GM19035 (cell line): Measurements from ENCODE around the gene DHCR24.

ENCODE experiments used
- ATAC-seq: cut with Tn5 transposase; IDR thresholded peaks from one replicate; pipeline ENCODE4 v1.9.1; 2021; ENCODE audit not compliant: unreplicated experiment

The DHCR24 gene

DNA sequence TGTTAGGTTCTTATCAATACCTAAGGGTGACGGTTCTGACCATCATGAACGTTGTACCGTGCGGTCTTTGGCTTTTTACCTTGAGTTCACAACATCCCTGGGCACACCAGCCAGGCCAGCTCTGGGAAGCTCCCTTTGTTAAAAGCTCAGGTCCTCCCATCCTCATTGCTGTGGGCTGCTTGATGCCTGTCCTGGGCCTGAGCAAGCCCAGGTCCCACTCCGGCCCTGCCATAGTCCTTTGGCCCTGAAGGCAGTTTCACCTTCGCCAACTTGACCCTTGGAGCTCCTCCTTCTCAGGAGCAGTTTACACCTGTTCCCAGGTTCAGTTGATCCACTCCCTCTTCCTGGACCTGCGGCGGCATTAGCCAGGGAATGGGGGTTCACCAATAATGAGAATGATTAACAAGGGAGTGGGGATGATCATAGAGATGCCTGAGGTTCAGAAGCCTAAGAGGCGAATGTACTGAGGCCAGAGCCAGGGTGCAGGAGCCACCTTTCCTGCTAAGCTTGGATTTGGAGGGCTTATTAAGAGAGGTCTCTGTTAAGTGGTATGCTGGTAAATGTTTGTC is 40.2 kb downstream of the DHCR24 start:
- no peak for ATAC-seq

DNA sequence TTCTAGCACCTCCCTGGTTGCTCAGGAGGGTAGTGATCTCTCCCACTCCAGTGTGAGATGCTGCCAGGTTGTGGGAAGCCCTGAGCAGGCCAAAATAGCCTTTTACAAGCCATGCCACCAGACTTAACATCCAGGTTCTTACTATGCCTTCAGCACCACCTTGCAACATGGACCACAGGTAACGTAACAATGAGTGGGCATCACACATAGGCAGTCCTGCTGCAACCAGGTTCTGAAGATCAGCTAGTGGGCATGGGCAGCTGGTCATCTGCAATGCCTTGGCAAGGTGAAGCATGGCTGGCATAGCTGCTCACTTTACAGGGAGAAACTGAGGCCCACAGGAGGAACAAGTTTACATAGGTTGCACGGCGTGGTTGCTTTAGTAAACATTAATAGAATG is 40.7 kb downstream of the DHCR24 start:
- no peak for ATAC-seq

DNA sequence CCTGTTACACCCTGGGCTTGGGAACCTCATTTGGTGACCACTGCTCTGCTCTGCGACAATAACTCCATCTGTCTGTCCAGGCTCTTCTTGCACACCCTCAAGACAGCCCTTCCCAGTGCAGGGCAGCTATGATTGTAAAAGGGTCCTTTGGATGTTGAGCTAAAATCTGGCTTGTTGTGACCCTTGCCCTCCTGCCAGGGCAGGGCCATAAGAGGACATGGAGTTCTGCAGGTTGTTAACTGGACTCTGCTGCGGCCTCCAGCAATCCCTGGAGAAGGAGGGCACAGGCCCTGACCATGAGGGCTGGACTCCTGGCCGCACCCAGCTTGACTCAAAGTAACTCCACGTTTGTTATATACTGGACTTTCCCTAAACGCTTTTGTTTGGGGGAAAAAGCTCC is 41.2 kb downstream of the DHCR24 start:
- no peak for ATAC-seq

DNA sequence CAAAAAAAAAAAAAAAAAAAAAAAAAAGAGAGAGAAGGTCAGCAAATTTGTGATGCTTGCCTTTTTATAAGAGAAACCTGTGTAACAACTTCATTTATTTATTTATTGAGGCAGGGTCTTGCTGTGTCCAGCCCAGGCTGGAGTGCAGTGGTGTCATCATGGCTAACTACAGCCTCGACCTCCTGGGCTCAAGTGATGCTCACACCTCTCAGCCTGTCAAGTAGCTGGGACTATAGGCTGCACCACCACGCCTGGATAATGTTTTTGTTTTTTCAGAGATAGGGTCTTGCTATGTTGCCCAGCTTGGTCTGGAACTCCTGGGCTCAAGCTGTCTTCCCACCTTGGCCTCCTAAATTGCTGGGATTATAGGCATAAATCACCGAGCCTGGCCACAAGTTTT is 42.4 kb downstream of the DHCR24 start:
- no peak for ATAC-seq

DNA sequence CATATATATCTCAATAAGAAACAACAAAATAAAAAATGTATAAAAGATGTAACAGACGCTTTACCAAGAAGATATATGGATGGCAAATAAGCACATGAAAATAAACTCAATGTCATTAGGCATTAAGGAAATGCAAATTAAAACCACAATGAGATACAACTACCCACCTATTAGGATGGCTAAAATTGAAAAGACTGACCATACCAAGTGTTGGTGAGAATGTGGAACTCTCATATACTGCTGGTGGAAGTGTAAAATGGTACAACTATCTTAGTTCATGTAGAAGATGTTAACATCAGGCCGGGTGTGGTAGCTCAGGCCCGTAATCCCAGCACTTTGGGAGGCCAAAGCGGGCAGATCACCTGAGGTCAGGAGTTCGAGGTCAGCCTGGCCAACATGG is 43.5 kb downstream of the DHCR24 start:
- ATAC-seq, result no peak

DNA sequence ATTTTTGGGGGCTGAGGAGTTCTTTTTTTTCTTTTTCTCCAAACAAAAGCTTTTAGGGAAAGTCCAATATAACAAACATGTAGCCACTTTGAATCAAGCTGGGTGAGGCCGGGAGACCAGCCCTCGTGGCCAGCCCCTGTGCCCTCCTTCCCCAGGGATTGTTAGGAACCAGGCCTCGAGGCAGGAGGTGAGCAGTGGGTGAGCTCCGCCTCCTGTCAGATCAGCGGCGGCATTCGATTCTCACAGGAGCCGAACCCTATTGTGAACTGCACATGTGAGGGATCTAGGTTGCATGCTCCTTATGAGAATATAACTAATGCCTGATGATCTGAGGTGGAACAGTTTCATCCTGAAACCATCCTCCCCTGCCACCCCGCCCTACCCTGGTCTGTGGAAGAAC is 44.0 kb downstream of the DHCR24 start:
- ATAC-seq, result no peak

DNA sequence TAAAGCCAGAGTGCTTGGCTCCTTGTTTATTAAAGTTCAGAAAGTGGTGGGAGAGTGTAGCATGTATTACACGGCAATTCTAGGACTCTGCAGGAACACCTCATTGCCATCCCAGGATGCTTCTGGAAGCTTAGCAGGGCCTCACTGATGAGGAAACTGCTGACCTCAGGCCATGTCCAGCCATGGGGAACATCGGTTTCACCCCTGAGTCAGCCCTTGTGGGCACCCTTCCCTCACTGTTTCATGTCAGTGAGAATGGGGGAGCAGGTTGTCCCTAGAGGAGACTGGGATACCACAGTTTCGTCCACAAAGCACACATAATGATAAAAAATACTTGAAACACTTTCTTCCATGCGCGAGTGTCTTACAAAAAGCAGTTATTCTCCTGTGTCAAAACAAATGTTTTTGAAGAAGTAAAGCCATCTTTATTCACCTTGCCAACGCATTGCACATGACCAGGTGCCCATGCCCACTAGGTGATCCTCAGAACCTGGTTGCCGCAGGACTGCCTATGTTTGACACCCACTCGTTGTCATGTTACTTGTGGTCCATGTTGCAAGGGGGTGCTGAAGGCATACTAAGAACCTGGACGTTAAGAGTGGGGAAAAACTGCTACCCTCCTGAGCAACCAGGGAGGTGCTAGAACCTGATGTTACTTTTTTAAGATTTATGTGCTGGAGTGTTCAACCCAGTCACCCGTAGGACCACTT is 44.6 kb downstream of the DHCR24 start:
- ATAC-seq, result no peak

DNA sequence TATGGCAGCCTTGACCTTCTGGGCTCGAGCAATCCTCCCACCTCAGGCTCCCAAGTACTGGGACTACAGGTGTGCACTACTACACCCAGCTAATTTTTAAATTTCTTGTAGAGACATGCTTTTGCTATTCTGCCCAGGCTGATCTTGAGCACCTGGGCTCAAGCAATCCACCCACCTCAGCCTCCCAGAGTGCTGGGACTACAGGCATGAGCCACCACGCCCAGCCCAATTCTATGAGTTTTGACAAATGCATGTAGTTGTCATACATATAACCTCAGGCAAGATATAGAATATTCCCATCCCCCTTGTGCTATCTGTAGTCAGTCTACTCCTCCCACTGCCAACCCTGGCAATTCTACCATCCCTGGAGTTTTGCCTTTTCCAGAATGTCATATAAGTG is 47.2 kb downstream of the DHCR24 start:
- no peak for ATAC-seq

DNA sequence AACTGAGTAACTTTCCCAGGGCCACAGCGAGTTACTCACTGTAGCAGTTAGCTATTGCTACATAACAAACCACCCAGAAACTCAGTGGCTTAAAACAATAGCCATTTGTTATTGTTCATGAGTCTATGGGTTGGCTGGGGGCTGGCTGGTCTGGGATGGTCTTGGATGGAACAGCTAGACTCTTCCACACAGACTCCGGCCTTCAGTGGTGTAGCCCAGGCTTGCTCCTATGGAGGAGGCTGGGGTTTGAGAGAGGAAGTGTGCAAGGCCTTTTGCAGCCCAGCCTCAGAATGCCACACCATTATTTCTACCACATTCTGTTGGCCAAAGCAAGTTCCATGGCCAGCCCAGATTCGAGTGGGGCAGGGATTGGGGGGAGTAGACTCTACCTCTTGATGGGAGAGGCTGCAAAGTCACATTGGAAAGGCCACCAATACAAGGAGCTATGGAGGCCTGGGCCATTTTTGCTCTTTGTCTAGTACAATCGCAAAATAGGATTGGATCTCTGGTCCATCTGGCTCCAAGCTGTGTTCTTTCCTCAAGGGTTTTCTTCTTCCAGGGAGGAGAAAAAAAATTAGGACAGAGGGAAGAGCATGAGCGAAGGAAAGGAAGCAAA is 48.3 kb downstream of the DHCR24 start:
- no peak for ATAC-seq

DNA sequence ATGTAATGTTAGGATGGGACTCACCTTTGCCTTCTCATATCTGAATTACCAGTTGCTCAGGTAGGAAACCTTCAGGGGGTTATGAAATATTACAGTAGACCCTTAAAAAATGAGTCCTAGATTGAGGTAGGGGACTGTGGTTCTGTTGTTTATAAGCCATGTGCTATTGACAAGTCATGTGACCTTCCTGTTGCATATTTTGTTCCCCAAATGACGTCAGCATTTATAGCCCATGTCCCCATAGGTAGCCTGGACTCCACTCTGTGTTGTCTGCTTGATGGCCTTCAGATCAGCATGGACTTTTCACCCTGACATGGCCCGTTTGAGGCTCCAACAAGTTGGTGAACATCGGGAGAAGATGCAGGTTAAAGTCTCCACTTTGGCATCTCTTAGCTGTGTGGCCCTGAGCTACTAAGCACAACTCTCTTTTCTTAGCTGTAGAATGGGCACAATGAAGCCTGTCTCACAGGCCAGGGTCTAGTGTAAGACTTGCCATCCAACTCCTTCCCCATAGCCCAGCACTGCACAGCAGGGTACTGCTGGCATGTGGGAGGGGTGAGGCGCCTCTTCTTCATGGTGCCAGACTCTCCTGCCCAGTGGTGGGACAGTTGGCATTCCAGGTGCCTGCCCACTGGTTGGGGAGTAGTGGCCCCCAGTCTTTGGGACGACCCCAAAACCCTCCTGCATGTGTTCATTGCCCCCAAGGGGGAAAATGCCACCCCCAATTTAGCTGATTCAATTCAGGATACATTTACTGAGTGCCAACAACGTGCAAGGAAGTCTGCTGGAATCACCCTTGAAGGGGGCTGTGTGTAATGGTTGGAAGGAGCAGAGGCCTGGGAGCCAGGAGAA is 49.8 kb downstream of the DHCR24 start:
- no peak for ATAC-seq

DNA sequence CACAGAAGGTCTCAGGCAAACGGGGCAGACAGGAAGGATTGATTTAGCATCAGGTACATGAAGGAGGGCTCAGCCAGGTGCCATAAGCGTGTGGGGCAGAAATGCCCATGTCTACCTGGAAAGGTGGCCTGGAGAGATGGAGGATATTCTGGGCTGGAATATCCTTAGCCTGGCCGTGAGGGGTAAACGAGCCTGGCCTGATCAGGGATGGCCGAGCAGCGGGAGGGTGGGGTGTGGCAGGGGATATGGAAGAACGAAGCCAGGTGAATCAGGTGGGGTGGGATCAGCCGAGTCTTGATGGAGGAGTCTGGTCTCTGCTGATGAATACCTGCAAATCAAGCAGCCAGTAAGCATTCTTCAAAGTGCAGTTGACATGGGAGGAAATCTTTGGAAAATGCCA is 50.4 kb downstream of the DHCR24 start:
- ATAC-seq, result no peak

DNA sequence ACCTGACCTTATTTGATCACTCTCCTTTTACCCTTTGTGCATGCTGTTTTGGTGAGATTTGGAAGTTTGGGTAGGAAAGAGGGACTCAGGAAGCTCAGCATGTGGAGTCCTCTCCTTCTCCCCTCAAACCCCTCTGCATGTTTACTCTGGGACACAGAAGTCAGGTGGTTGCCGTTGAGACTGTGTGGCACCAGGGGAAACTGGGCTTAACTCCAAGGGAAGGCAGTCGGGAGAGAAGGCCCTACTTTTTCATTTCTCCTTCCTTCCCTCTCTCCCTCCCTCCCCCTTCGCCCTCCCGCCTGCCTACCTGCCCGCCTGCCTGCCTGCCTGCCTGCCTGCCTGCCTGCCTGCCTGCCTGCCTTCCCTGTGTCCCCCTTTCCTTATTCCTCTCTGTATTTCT is 51.0 kb downstream of the DHCR24 start:
- ATAC-seq, result no peak

DNA sequence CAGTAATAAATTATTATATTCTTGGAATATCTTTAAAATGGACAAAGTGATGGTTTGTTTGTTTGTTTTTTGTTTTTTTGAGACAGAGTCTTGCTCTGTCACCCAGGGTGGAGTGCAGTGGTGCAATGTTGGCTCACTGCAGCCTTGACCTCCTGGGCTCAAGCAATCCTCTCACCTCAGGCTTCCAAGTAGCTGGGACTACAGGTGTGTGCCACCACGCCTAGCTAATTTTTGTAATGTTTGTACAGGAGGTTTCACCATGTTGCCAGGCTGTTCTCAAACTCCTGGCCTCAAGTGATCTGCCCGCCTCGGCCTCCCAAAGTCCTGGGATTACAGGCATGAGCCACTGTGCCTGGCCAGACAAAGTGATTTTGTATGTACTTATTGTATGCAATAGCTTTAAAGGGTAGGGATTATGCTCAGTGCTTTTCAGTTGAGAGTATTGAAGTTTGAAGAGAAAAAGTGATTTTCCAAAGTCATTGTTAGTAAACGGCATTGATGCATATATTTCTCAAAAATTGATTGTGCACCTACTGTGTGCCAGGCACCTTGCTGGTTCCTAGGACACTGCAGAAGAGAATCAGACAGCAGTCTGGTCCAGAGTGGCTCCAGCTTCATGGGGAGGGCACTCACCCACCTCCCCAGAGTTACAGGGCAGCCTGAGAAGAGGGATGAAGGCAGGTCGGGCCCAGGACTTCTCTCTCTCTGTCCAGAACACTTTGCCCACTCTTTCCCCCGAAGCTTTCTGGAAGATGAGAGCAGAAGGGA is 51.7 kb downstream of the DHCR24 start:
- ATAC-seq, result no peak

DNA sequence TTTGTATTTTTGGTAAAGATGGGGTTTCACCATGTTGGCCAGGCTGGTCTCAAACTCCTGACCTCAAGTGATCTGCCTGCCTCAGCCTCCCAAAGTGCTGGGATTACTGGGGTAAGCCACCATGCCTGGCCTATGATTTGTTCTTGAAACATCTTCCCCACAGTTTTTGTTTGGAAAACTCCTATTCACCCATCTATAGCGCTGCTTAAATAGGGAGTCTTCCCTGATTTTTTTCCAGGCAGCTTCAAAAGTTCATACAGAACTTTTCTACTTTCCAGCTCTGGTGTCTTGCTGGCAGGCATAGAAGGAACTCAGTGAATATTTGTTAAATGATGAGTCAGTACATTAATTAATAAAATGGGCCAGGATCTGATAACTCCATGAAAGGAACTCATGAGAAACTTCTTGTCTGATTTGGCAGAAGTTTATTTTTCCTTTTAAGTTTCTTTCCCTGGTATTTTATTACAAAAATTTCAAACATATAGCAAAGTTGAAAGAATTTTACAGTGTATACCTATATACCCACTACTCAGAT is 52.9 kb downstream of the DHCR24 start:
- no peak for ATAC-seq

DNA sequence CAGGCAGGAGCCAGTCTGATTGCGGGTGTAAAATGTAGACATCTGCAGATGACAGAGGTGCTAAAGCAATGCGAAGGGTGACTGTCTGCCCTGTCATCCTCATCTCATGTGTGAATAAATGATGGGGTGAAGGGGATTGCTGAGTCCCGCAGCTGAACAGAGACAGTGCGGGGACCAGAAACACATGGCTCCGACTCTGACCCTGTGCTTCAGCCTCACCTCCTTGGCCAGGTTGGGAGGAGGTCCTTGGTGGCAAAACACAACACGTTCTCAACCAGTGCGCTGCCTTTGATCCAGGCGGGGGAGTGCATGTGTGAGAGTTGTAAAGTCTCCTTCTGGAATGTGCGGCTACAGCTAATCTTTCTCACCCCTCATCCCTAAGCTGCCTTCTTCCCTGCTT is 53.9 kb downstream of the DHCR24 start:
- no peak for ATAC-seq

DNA sequence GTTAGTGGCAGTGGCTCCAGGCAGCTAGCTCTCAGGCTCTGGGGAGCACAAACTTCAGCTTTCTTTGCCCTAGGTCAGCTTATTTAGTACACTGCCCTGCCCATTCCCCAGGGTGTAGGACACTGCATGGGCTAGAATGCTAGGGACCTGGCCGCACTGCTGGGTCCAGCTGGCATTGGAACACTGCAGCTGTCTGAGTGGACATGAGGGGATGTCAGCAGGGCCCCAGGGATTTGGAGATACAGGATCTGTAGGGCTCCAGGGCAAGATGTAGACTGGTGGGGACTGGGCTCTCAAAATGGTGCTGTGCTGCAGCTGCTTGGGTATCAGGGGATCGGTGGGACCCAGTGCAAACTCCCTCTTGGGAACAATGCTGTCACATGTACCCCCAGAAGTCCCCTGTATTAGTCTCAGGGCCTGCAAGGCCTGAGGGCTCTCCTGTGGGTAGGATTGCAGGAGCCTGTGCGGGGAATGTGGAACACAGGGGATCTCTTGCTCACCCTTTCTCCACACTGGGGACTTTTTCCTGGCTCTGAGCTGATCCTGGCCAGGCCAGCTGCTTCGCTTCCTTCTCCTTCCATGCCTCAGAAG is 60.7 kb downstream of the DHCR24 start:
- no peak for ATAC-seq

DNA sequence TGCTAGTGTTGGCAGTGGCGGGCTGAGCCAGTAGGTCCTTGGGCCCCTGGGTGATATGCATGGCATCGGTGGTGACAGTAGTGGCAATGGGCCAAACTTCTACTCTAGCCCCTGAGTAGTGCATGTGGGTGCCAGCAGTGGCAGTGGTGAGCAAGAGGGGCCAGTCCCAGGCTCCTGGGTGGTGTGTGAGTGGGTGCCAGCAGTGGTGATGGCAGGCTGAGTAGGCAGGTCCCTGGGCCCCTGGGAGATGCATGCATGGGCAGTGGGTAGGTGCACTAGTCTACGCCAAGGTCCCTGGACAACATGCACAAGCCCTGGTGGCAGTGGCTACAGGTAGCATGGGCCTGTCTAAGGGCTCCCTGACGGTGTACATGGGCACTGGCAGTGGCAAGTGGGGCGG is 61.3 kb downstream of the DHCR24 start:
- ATAC-seq, result no peak

DNA sequence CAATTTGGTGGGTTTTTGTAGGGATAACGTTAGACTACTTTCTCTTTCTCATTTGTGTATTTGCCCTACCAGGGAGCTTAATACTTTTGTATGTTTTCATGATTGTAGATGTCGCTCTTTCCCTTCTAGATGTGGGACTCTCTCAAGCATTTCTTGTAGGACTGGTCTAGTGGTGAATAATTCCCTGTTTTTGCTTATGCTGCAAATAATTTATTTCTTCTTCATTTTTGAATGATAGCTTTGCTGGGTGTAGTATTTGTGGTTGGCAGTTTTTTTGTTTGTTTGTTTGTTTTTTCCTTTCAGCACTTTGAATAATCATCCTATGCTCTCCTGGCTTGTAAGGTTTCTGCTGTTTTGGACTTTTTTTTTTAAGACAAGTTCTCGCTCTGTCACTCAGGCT is 63.3 kb downstream of the DHCR24 start:
- ATAC-seq, result no peak

DNA sequence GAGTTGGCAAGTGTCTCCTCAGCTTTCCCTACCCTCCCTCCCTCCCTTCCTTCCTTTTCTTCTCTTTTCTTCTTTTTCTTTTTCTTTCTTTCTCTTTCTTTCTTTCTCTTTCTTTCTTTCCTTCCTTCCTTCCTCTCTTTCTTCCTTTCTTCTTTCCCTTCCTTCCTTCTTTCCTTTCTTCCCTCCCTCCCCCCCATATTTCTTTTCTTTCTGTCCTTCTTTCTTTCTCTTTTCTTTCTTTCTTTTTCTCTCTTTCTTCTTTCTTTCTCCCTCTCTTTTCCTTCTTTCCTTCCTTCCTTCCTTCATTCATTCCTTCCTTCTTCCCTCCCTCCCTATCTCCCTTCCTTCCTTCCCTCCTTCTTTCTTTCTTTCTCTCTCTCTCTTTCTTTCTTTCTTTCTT is 67.3 kb downstream of the DHCR24 start:
- no peak for ATAC-seq

DNA sequence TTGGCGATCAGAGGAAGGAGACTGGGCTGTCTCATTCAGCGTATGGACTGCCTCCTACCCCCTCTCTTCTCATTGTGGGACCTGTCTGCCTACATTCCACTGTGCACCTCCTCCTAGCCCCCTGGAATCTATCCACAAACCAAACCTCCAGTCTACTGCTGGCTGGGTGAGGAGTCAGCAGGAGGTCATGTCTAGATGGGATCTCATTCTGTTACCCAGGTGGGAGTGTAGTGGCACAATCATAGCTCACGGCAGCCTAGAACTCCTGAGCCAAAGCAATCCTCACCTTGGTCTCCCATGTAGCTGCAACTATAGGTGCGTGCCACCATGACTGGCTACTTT is 67.8 kb downstream of the DHCR24 start:
- no peak for ATAC-seq
